Panc1 (cell line): ENCODE results near the gene RBM48. TPM values are rescaled to one million over a fixed set of nuclear protein-coding genes. Genes with fewer than 3 reads are reported as not detected.

Experiments used
- ATAC-seq: fragments of 200-7000 bp; cut with Tn5 transposase; 2 replicates; pipeline ENCODE4 v1.9.1; 2020; ENCODE audit warnings: mild to moderate bottlenecking, moderate library complexity
- BruUV-seq: library from RNA; stranded (reverse); fragments of 400-500 nt; replicated peaks from 2 replicates; lab custom pipeline; 2021; lab: Mats Ljungman, UMichigan
- CTCF ChIA-PET: fragments of 300-600 bp; sonication (Branson Sonifier 250); formaldehyde crosslinking; loops from one replicate; lab custom pipeline; 2022; ENCODE audit warnings: antibody characterized with exemption; lab: Charles Lee
- POLR2A ChIA-PET: fragments of 300-600 bp; sonication (Branson Sonifier 250); formaldehyde crosslinking; loops from one replicate; lab custom pipeline; 2022; ENCODE audit warnings: antibody characterized with exemption; lab: Charles Lee
- DNase-seq: peaks from one replicate; pipeline ENCODE4 v3.0.0-alpha.2; 2010; ENCODE audit warnings: low read depth, low spot score
- H3K27ac ChIP-seq: 2 replicates; pipeline ENCODE4 v1.5.1; 2011; ENCODE audit warnings: mild to moderate bottlenecking, low read length, inconsistent platforms
- H3K27me3 ChIP-seq: fragments of 200-500 bp; sonication (Bioruptor generic); 2 replicates; pipeline ENCODE4 v1.6.0; 2014; ENCODE audit warnings: low read length, inconsistent platforms; ENCODE audit not compliant: control insufficient read depth, insufficient read depth
- H3K36me3 ChIP-seq: fragments of 200-500 bp; sonication (Bioruptor generic); 2 replicates; pipeline ENCODE4 v1.5.1; 2014; ENCODE audit warnings: inconsistent platforms, mild to moderate bottlenecking, low read length, moderate library complexity; ENCODE audit not compliant: control insufficient read depth, insufficient read depth
- H3K4me1 ChIP-seq: 2 replicates; pipeline ENCODE4 v1.5.1; 2011; ENCODE audit warnings: inconsistent platforms, mild to moderate bottlenecking, low read length, moderate library complexity; ENCODE audit not compliant: control insufficient read depth, insufficient read depth
- H3K4me3 ChIP-seq, 2 experiments: 2 replicates each; pipeline ENCODE4 v1.5.1; 2011 to 2012; ENCODE audit warnings: low read depth in 2 of 2, low read length in 2 of 2, mild to moderate bottlenecking in 2 of 2, inconsistent platforms in 1 of 2, moderate library complexity in 1 of 2
- H3K9me3 ChIP-seq: fragments of 200-500 bp; sonication (Bioruptor generic); 2 replicates; pipeline ENCODE4 v1.5.1; 2014; ENCODE audit warnings: low read depth, mild to moderate bottlenecking, inconsistent platforms, low read length, moderate library complexity; ENCODE audit not compliant: control insufficient read depth, insufficient read depth
- CTCF ChIP-seq: fragments of 450-650 bp; IDR thresholded peaks from 2 replicates; pipeline ENCODE4 v1.5.1; 2017; ENCODE audit warnings: mild to moderate bottlenecking
- POLR2AphosphoS5 ChIP-seq: IDR thresholded peaks from 2 replicates; pipeline ENCODE4 v1.6.1; 2012; ENCODE audit warnings: mild to moderate bottlenecking, low read depth, low read length, moderate library complexity
- SIN3A ChIP-seq: IDR thresholded peaks from 2 replicates; pipeline ENCODE4 v1.6.1; 2012; ENCODE audit warnings: low read depth, mild to moderate bottlenecking, low read length, moderate library complexity, borderline replicate concordance; ENCODE audit not compliant: insufficient read depth
- TCF7L2 ChIP-seq: IDR thresholded peaks from 2 replicates; pipeline ENCODE4 v1.6.1; 2011; ENCODE audit warnings: mild to moderate bottlenecking, low read depth, low read length, inconsistent platforms
- in situ Hi-C: cut with HindIII; loops from 2 replicates; pipeline ENCODE4 v1.10.0; 2016; ENCODE audit warnings: low sequenced_read_pairs, low pct_unique_long_range_greater_than_20kb
- intact Hi-C: fragments of 100-400 bp; cut with micrococcal nuclease; formaldehyde crosslinking; loops from one replicate; pipeline ENCODE4 v1.10.0; 2022; ENCODE audit not compliant: unreplicated experiment
- total RNA-seq: library from RNA; stranded (reverse); gene quantifications from one replicate; pipeline ENCODE4 v1.2.1, GENCODE V29; 2021; ENCODE audit not compliant: unreplicated experiment
- TF ChIP-seq, protein P1 (sequence below), 2 experiments: IDR thresholded peaks; 2 replicates each; pipeline ENCODE4 v1.6.1; 2011 to 2012; ENCODE audit warnings: low read depth in 2 of 2, control low read depth in 1 of 2, low read length in 1 of 2, mild to moderate bottlenecking in 1 of 2, moderate library complexity in 1 of 2; ENCODE audit not compliant: insufficient read depth in 1 of 2

RBM48 gene
- total RNA-seq, 1 experiment from 2014 or later, result 10.1 TPM

GRCh38 chr7:92550194-92550593 is 21.6 kb downstream of the RBM48 start:
- no TSS peak for BruUV-seq
- no peaks in the 10 kb centered on the region for H3K9me3 ChIP-seq
- ATAC-seq, result no peak
- no peak for DNase-seq
- H3K4me1 ChIP-seq, result no peaks in the 10 kb centered on the region
- TF ChIP-seq TCF7L2, result no peak
- no peak for TF ChIP-seq CTCF
- no peak for TF ChIP-seq SIN3A
- no peak for TF ChIP-seq POLR2AphosphoS5
- TF ChIP-seq, protein P1, sequence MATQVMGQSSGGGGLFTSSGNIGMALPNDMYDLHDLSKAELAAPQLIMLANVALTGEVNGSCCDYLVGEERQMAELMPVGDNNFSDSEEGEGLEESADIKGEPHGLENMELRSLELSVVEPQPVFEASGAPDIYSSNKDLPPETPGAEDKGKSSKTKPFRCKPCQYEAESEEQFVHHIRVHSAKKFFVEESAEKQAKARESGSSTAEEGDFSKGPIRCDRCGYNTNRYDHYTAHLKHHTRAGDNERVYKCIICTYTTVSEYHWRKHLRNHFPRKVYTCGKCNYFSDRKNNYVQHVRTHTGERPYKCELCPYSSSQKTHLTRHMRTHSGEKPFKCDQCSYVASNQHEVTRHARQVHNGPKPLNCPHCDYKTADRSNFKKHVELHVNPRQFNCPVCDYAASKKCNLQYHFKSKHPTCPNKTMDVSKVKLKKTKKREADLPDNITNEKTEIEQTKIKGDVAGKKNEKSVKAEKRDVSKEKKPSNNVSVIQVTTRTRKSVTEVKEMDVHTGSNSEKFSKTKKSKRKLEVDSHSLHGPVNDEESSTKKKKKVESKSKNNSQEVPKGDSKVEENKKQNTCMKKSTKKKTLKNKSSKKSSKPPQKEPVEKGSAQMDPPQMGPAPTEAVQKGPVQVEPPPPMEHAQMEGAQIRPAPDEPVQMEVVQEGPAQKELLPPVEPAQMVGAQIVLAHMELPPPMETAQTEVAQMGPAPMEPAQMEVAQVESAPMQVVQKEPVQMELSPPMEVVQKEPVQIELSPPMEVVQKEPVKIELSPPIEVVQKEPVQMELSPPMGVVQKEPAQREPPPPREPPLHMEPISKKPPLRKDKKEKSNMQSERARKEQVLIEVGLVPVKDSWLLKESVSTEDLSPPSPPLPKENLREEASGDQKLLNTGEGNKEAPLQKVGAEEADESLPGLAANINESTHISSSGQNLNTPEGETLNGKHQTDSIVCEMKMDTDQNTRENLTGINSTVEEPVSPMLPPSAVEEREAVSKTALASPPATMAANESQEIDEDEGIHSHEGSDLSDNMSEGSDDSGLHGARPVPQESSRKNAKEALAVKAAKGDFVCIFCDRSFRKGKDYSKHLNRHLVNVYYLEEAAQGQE (IDR thresholded peaks at IDR 0.05; ENCODE audit: insufficient read depth in 1 of 2, low read depth in 2 of 2, low read length in 1 of 2), result no peak
- in situ Hi-C loops (no loop called here), intact Hi-C loops (no loop called here)
- no peaks in the 10 kb centered on the region for H3K36me3 ChIP-seq
- POLR2A ChIA-PET, result no interaction called here
- CTCF ChIA-PET, result no interaction called here
- H3K27me3 ChIP-seq, result no peaks in the 10 kb centered on the region
- H3K4me3 ChIP-seq, result no peak overlapping the region
- H3K27ac ChIP-seq, result no peak overlapping the region

GRCh38 chr7:92557249-92557648 is 28.7 kb downstream of the RBM48 start:
- ATAC-seq, result peak; percentile 37; the same call in 1 of the 2 replicates
- no peak for TF ChIP-seq POLR2AphosphoS5
- TF ChIP-seq, protein P1 (IDR thresholded peaks at IDR 0.05; ENCODE audit: insufficient read depth in 1 of 2, low read depth in 2 of 2, low read length in 1 of 2), result no peak
- TF ChIP-seq SIN3A, result no peak
- no peak for TF ChIP-seq TCF7L2
- no peak for TF ChIP-seq CTCF
- H3K27ac ChIP-seq, result no peak overlapping the region
- peaks cover 6% of the 10 kb centered on the region; the same call in 1 of the 2 replicates for H3K36me3 ChIP-seq
- no TSS peak for BruUV-seq
- intact Hi-C loops (no loop called here), in situ Hi-C loops (no loop called here)
- DNase-seq, result no peak
- ChIA-PET POLR2A (no interaction called here), CTCF (no interaction called here)
- no peak overlapping the region for H3K4me3 ChIP-seq
- H3K9me3 ChIP-seq, result no peaks in the 10 kb centered on the region
- H3K4me1 ChIP-seq, result no peaks in the 10 kb centered on the region
- H3K27me3 ChIP-seq, result no peaks in the 10 kb centered on the region
